Natural killer cell (primary cell): ENCODE results near the gene SND1. TPM values are rescaled to one million over a fixed set of nuclear protein-coding genes. Genes with fewer than 3 reads are reported as not detected.

Source experiments
- ATAC-seq, 3 donors: fragments of 150-1000 bp in 2 of 3; fragments of 200-7000 bp in 1 of 3; cut with Tn5 transposase; 1 replicate in 1 of 3; 2 replicates in 2 of 3; pipeline ENCODE4 v1.10.0; 2021; ENCODE audit warnings: mild to moderate bottlenecking in 2 of 3, moderate library complexity in 2 of 3
- DNase-seq, 2 donors: peaks; one replicate each; pipeline versions ENCODE4 v3.0.0 to v3.0.0-alpha.2; 2013 to 2021; ENCODE audit warnings: mixed read lengths in 1 of 2
- H3K27ac ChIP-seq: one replicate; pipeline ENCODE4 v1.5.1; 2013; ENCODE audit warnings: mild to moderate bottlenecking, low read length
- H3K27me3 ChIP-seq: one replicate; pipeline ENCODE4 v1.6.1; 2013; ENCODE audit warnings: low read length; ENCODE audit not compliant: control insufficient read depth, insufficient read depth
- H3K36me3 ChIP-seq: one replicate; pipeline ENCODE4 v1.6.1; 2013; ENCODE audit warnings: low read length; ENCODE audit not compliant: control insufficient read depth, insufficient read depth
- H3K4me1 ChIP-seq: one replicate; pipeline ENCODE4 v1.6.1; 2013; ENCODE audit warnings: low read length; ENCODE audit not compliant: control insufficient read depth, insufficient read depth
- H3K4me3 ChIP-seq: one replicate; pipeline ENCODE4 v1.5.1; 2013; ENCODE audit warnings: low read length
- H3K9me3 ChIP-seq: one replicate; pipeline ENCODE4 v1.6.1; 2013; ENCODE audit warnings: low read length; ENCODE audit not compliant: control insufficient read depth, insufficient read depth
- H3K27ac Mint-ChIP-seq, 2 donors: one replicate each; pipeline ENCODE4 v1.8.0; 2022; ENCODE audit warnings: mild to moderate bottlenecking in 2 of 2, mixed read lengths in 2 of 2, moderate library complexity in 1 of 2
- H3K27me3 Mint-ChIP-seq, 2 donors: one replicate each; pipeline ENCODE4 v1.8.0; 2022; ENCODE audit warnings: low read depth in 2 of 2, mixed read lengths in 2 of 2
- H3K36me3 Mint-ChIP-seq: one replicate; pipeline ENCODE4 v1.8.0; 2022; ENCODE audit warnings: mixed read lengths
- H3K4me1 Mint-ChIP-seq, 2 donors: one replicate each; pipeline ENCODE4 v1.8.0; 2022; ENCODE audit warnings: mixed read lengths in 2 of 2
- H3K4me3 Mint-ChIP-seq: one replicate; pipeline ENCODE4 v1.8.0; 2022; ENCODE audit warnings: mild to moderate bottlenecking, moderate library complexity, mixed read lengths
- H3K9me3 Mint-ChIP-seq, 2 donors: one replicate each; pipeline ENCODE4 v1.8.0; 2022; ENCODE audit warnings: mixed read lengths in 2 of 2
- WGBS: methylation state at CpG from one replicate; pipeline ENCODE4 v1.1.7; 2013; ENCODE audit warnings: missing lambda C conversion rate; ENCODE audit not compliant: insufficient coverage; 5-methylcytosine and 5-hydroxymethylcytosine counted together
- intact Hi-C: fragments of 100-400 bp; cut with micrococcal nuclease; formaldehyde crosslinking; loops from one replicate; pipeline ENCODE4 v1.14.2; 2022
- total RNA-seq, 4 donors: library from RNA; stranded (reverse); fragments of 120-200 nt in 1 of 4; gene quantifications; one replicate each; pipeline versions ENCODE4 v1.2.3 to v1.2.4, GENCODE V29; 2013 to 2022
- TF ChIP-seq, protein P1 (sequence below): fragments of 200-600 bp; IDR thresholded peaks from one replicate; pipeline ENCODE4 v1.8.0; 2022; ENCODE audit warnings: antibody characterized with exemption

SND1 gene
- total RNA-seq, 3 donors from 2014 or later (not counting 1 experiment from before 2014, with no cell fraction given), result 149 to 188 (median 149) TPM

DNA sequence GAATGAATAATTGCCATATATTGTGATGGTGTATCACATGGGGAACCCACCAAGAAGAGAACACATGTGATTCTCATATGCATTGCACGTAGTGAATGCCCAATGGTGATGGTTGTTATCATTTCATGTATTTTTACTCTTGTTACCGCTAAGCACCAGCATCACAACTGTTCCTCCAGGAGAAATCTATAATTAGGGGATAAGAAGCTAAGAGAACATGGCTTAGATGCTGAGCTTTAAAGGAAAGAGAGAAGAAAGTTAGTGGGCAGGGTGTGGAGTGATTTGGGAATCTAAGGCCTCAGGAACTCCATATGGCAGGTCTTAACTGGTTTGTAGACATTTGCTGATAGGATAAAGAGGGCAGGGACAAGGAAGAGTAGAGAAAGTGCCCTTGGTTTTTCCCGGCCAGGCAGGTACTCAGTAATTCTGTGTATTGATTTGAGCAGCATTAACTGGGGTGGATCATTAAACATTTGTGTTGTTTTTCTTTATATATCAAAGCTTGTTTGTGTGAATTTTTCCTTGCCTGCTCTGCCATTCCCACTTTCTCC is 233.3 kb downstream of the SND1 start:
- DNase-seq (no peak), ATAC-seq (no peak)
- peaks cover 10% of the 10 kb centered on the region for H3K36me3 Mint-ChIP-seq
- Histone ChIP-seq H3K4me3 (no peak overlapping the region), H3K27ac (no peak overlapping the region), H3K36me3 (peaks cover 14% of the 10 kb centered on the region), H3K4me1 (no peaks in the 10 kb centered on the region), H3K27me3 (no peaks in the 10 kb centered on the region), H3K9me3 (no peaks in the 10 kb centered on the region)
- H3K27ac Mint-ChIP-seq, result no peak overlapping the region
- WGBS, result 98% methylated on average over 3 of the region's 3 CpGs
- TF ChIP-seq, protein P1, sequence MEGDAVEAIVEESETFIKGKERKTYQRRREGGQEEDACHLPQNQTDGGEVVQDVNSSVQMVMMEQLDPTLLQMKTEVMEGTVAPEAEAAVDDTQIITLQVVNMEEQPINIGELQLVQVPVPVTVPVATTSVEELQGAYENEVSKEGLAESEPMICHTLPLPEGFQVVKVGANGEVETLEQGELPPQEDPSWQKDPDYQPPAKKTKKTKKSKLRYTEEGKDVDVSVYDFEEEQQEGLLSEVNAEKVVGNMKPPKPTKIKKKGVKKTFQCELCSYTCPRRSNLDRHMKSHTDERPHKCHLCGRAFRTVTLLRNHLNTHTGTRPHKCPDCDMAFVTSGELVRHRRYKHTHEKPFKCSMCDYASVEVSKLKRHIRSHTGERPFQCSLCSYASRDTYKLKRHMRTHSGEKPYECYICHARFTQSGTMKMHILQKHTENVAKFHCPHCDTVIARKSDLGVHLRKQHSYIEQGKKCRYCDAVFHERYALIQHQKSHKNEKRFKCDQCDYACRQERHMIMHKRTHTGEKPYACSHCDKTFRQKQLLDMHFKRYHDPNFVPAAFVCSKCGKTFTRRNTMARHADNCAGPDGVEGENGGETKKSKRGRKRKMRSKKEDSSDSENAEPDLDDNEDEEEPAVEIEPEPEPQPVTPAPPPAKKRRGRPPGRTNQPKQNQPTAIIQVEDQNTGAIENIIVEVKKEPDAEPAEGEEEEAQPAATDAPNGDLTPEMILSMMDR, result no peak
- no peaks in the 10 kb centered on the region for H3K9me3 Mint-ChIP-seq
- no peak overlapping the region for H3K4me3 Mint-ChIP-seq
- intact Hi-C loops, result no loop called here
- no peaks in the 10 kb centered on the region for H3K27me3 Mint-ChIP-seq
- peaks cover 36 to 39% of the 10 kb centered on the region in 2 donors for H3K4me1 Mint-ChIP-seq

DNA sequence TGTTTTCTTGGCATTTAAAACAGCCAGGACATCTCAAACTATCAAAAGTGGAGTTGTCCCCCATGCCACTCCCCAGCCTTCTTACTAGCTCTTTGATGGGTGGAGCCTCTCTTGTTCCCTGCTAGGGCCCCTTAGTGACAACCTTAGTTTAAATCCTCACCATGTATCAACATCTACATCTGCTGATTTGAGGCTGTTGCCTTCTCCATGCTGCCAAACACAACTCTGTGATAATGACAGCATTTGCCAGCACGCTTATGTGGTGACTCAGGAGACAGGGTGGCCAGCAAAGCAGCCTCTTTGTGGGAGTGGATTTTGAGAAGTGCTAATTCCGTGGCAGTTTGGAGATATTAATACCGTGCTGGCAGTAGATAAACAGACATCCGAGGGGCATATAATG is 233.8 kb downstream of the SND1 start:
- H3K27ac ChIP-seq, result no peak overlapping the region
- 100% methylated on average over 4 of the region's 4 CpGs for WGBS
- Mint-ChIP-seq H3K27ac (no peak overlapping the region), H3K4me3 (no peak overlapping the region), H3K4me1 (peaks cover 36 to 39% of the 10 kb centered on the region in 2 donors), H3K27me3 (no peaks in the 10 kb centered on the region), H3K9me3 (no peaks in the 10 kb centered on the region), H3K36me3 (peaks cover 11% of the 10 kb centered on the region)
- TF ChIP-seq, protein P1, result no peak
- DNase-seq (no peak), ATAC-seq (no peak)
- no peaks in the 10 kb centered on the region for H3K4me1 ChIP-seq
- no peaks in the 10 kb centered on the region for H3K9me3 ChIP-seq
- H3K4me3 ChIP-seq, result no peak overlapping the region
- peaks cover 17% of the 10 kb centered on the region for H3K36me3 ChIP-seq
- intact Hi-C loops, result no loop called here
- no peaks in the 10 kb centered on the region for H3K27me3 ChIP-seq

DNA sequence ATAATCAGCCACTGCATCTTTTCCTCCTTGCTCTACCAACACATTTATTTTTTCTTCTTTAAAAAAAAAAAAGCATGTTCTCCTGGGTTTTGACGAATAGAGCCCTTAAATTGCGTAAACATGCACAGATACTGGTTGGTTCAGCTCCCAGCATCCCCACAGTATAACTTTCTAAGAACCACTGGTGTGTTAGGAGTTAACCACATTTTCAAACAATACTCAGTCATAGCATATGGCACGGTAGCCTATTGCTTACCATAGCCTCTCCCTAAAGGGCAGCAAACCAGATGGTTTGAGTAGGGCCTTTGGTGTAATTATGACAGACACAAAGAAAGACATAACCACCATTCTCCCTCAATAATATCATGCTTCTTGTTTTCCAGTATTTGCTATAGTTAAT is 234.3 kb downstream of the SND1 start:
- no peaks in the 10 kb centered on the region for H3K27me3 Mint-ChIP-seq
- ATAC-seq (no peak), DNase-seq (no peak)
- TF ChIP-seq, protein P1, result no peak
- H3K4me1 Mint-ChIP-seq, result peaks cover 33 to 37% of the 10 kb centered on the region in 2 donors
- Histone ChIP-seq H3K27me3 (no peaks in the 10 kb centered on the region), H3K9me3 (no peaks in the 10 kb centered on the region), H3K36me3 (peaks cover 17% of the 10 kb centered on the region), H3K4me1 (no peaks in the 10 kb centered on the region), H3K4me3 (no peak overlapping the region), H3K27ac (no peak overlapping the region)
- H3K36me3 Mint-ChIP-seq, result peaks cover 11% of the 10 kb centered on the region
- 91% methylated on average over 2 of the region's 3 CpGs for WGBS
- H3K27ac Mint-ChIP-seq, result no peak overlapping the region
- no peaks in the 10 kb centered on the region for H3K9me3 Mint-ChIP-seq
- no peak overlapping the region for H3K4me3 Mint-ChIP-seq
- intact Hi-C loops, result no loop called here

DNA sequence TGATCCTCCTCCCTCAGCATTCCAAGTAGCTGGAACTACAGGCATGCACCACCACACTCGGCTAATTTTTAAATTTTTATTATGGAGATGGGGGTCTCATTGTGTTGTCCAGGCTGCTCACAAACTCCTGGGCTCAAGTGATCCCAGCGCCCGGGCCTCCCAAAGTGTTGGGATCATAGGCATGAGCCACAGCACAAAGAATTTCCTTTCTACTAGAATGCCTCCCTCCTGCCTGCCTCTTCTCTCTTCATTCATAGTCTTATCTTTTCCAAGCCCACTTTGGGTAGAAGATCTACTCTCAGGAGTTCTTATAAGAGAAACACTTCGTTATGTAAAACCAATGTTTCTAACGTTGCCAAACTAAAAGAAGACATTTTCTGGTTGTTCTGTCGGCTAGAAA is 235.1 kb downstream of the SND1 start:
- Histone ChIP-seq H3K4me3 (no peak overlapping the region), H3K4me1 (no peaks in the 10 kb centered on the region), H3K36me3 (peaks cover 17% of the 10 kb centered on the region), H3K27ac (no peak overlapping the region), H3K9me3 (no peaks in the 10 kb centered on the region), H3K27me3 (no peaks in the 10 kb centered on the region)
- H3K36me3 Mint-ChIP-seq, result peaks cover 11% of the 10 kb centered on the region
- H3K27ac Mint-ChIP-seq, result no peak overlapping the region
- no peak overlapping the region for H3K4me3 Mint-ChIP-seq
- no peaks in the 10 kb centered on the region for H3K9me3 Mint-ChIP-seq
- no peaks in the 10 kb centered on the region for H3K27me3 Mint-ChIP-seq
- DNase-seq (no peak), ATAC-seq (no peak)
- TF ChIP-seq, protein P1, result no peak
- H3K4me1 Mint-ChIP-seq, result peaks cover 28 to 36% of the 10 kb centered on the region in 2 donors
- 99% methylated on average over 5 of the region's 6 CpGs for WGBS
- intact Hi-C loops, result no loop called here
